Measurements from ENCODE around the gene DMRT3.
A peak's percentile ranks its signal among the peaks of the same experiment; 100 is the strongest.

DMRT3 gene

DNA sequence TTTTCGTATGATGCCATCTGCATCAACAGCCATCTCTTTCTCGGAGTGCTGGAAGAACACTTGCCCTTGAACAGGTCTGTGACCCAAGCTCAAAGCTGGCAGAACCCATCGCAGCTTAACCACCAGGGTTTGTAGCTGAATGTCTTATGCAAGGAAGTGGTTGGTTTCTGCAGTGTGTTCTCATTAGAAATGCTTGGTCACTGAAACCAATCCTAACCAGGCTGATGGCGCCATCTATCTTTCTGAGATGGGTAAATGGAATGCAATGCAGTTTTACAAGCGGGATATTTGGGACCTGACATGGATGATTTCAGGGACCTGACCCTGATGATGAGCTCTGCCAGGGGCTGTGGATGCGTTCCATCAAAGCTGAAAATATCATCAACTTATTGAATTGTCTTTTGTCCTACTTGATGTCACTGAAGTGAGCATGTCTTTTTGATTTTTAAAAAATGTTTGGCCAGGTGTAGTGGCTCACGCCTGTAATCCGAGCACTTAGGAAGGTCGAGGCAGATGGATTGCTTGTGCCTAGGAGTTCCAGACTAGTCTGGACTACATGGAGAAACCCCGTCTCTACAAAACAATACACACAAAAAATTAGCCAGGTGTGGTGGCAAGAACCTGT lies 28.7 kb downstream of the DMRT3 start:
- no peak for DNase-seq

DNA sequence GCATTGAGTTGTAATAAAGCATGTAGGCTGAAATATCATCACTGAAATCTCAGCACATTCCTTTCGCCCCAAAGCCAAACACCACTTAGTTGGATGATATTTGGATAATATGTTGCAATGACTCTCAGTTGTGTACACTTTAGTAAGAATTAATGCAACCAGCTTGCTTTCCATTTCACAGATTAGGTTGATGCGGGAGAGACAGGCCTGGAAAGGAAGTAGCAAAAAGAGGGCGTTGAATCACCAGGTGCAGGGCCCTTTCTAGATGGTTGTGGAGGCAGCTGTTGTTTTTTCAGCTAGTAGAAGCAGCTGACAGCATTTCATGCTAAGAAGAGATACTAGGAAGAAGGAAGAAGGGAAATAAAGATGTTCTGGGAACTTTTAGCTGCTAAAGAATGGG lies 30.9 kb downstream of the DMRT3 start:
- no peak for DNase-seq

DNA sequence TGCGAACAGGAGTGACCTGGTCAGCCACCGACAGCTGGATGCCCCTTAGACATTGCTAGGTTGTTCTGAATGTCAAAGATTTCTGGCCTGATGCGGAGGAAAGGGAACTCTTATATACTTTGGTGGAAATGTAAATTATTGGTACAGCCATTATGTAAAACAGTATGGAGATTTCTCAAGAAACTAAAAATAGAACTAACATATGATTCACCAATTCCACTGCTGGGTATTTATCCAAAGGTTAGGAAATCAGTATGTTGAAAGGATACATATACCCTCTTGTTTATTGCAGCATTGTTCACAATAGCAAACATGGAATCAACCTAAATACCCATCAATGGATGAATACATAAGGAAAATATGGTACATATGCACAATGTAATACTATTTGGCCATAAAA lies 31.8 kb downstream of the DMRT3 start:
- DNase-seq, result no peak

DNA sequence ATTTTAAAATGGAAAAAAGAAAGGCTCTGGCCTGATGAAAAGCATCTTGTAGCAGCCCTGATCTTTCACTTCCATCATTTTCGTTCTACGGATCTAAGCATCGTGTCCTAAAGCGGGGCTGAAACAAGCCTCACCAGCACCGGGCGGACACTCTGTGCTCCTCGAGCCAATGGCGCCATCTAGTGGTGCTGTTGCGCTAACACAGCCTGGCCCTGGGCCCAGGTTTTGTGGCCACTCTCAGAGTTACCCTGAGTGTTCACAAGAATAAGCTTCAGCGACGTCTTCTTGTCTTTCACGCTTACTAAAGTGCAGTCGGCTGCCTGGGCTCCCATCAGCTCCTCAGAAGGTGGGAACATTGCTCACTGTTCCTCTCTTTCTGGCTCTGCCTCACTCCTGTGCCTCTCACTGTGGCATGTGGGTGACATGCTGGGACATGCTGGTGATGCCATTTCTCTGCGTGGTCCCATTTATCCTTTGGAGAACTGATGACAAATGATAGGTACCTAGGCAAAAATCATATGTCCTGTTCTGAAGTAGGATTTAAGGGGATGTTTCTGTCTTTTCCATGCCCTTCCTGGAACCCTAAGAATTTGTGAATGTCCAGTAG lies 32.7 kb downstream of the DMRT3 start:
- peak; percentile 40 for DNase-seq

DNA sequence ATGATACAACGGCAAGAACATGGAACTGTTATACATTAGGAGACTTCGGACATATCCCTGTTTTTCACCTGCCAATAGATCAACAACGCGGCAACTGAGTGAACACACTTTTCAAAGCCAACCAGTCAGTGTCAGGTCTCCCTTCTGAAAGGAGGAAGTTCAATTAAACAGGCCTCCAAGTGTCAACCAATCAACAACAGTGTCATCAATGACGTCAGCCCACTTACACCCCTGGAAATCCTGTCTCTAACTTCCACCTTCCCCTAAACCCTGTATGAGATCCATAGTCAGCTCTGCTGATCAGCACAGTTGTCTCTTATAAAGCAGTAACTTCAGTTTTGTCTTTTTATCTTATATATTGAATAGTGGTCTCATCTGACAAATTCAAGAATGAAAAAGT lies 36.6 kb downstream of the DMRT3 start:
- DNase-seq, result no peak

DNA sequence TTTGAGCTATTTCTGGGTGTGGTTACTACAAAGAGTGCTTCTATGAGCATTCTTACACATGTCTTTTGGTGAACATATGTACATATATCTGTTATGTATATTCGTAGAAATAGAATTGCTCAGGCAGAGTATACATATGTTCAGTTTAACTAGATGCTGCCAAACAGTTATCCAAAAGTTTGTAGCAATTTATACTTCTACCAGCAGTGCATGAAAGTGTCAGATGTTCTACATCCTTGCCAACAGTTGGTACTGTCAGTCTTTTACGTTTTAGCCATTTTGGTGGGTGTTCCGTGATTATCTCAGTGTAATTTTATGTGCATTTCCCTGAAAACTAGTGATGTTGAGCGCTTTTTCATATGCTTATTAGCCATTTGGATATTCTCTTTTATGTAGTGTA lies 37.8 kb downstream of the DMRT3 start:
- DNase-seq, result no peak

DNA sequence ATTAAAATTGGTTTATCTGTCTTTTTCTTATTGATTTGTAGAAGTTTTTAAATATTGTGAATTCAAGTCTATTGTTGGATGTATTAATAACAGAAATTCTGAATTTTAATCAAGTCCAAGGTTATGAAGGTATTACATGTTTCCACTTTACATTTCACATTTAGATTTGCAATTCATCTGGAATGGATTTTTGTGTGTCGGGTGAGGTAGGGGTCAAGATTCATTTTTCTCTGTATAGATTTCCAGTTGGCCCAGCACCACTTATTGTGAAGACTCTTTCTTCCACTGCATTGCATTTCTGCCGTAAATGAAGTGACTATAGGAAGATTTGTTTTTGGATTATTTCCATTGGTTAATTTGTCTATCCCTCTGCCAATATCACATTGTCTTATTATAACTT lies 38.2 kb downstream of the DMRT3 start:
- DNase-seq, result no peak

DNA sequence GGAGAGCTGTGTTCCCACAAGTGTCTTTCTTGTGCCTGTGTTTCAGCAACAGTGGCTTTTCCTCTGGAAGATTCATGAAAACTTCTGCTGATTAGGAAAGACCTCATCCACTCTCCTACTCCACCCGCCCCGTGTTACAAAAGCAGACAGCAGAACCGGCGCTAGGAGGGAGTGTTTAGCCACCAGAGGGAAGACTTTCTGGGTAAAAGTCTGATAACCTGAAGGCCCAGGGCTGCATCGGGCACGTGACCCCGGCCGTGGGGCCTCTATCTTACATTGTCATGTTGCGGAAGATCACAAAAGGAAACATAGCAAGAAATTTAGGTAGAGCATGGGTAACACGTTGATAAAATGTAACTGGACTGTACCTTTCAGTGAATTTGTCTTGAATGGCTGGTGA lies 41.7 kb downstream of the DMRT3 start:
- DNase-seq, result no peak

DNA sequence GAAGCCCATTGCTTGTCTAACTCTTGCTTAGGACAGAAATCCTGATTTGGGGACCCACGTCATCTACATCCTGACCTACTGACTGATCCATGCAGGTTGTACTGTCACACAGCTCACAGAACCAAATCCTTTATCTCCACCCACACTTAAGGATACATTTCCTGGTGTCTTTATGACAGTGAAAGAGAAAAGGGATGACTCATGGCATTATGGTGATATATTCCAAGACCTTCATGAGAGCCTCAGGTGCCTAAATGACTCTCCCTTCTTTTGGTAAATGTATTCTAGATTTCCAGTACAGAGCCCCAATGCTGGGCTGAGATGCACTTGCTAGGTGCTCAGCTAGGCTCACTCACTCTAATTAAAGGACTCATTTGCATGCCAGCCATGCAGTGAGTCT lies 47.7 kb downstream of the DMRT3 start:
- DNase-seq, result no peak

DNA sequence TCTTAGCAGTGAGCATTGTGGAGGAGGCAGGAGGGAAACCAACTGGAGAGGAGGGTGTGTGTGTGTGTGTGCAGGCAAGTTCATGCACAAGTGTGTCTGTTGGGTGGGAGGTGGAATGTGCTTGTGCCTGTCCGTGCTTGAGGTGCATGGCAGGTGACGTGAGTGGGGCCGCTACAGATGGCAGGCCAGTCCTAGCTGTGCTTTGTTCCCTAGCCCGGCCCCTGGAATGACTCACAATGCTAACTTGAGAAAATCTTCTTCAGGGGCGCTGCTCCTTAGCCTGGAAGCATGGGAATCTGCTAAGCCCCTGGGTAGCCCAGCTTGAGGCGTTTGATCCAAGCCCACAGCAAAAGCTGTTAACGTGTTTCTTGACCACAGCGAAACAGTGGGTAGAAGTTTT lies 48.7 kb downstream of the DMRT3 start:
- no peak for DNase-seq

DNA sequence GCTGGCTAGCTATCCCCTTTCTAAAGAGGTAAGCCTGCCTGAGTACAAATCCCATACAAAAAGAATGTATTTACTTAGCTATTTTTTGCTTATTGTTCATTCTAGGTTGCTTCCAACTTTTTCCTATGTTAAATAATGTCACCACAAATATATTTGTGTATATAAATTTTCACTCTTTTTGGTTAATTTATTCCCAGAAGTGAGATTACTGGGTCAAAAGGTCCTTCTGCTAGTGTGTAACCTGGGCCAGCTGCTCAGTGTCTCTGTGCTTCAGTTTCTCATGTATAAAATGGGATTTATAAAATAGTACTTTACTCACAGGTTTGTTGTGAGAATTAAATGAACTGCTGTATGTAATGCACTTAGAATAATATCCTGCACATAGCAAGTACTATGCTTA lies 49.8 kb downstream of the DMRT3 start:
- no peak for DNase-seq

DNA sequence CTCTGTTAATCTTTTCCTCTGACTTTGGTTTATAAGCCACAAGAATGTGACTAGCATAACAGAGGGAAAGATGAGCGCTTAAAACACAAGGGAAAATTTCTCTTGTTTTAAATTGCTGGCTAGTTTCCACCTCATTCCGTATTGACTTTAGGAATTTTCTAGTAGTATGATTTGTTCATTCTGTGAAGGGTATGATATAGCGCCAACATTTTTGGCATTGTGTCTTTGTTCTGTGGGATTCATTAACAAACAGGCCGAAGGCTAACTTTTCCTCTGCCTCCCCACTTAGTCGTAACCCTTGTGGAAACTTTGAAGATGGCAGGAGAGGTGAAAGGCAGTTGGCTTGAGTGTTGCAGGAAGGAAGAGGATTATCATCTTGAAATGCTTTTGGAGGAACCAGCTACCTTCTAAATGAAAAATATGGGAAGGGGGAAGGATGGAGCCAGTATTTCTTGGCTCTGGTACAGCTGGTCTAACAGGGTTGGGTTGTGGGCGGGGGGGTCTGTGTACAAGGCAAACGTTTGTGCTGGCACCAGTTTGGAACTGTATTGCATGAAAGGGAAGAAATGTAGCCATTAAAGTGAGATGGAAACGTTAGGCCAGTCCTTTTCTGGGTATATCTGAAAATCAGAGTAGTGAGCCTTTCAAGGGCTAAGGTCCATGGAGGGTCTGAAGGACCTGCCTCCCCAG lies 52.2 kb downstream of the DMRT3 start:
- DNase-seq, result no peak

DNA sequence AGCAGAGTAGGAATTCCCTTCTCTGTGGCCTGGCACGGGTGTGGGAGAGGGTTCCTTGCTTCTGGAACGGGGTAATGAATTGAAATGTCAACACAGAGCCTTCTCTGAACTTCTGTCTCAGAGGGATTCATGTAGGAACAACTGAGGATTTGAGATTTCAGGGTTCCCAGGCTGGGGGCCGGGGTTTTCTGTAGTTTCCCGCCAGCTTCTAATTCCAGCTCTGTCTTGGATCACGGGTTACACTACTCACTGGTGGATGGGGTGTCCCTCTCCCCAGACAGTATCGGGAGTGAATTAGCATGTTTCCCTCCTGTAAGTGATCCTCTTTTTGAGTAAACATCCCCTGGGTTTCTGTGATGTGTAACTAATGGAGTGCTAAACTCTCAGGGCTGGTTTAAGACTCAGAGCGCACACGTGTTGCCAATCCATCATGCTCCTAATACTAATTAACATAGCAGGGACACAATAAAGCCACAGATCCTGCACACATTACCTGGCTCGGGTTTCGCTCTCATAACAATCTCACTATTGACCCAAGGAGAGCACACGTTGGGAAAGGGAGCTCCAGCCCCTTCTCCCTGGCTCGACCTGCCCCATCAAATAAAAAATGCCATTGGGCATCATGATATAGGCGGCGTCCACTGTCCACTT lies 55.6 kb downstream of the DMRT3 start:
- no peak for DNase-seq

DNA sequence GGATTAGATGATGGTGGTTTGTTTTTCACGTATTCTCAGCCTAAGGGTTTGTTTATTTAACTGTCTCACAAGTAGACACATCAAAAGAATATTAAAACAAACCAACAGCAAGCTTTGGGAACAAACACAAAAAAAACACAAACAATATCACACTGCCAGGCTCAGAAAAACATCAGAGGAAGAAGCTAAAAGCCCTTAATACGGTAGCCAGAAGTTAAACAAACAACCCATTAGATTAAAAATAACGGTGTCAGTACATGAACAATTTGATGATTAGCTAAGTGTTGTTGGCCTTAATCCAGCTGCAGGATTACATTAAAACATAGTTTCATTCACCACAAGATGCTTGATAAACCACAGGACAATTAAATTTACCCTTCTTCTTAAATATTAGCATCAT lies 57.8 kb downstream of the DMRT3 start:
- DNase-seq, result no peak

DNA sequence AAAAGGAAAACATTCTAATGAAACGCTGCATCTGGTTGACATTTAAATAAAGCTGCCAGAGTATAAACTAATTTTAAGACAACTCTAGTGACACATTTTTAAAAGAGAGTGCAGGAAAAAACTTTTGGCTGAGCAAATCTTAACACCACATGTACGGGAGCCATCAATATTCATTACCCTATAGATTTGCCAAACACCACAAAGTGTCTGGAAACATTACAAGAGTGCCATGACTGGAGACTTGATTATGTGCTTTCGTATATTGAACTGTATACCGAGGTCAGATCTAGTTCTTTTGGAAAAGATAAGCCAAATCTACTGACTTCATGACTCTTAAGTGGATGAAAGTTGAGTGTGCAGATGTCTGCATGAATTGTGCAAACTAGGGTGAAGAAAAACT lies 63.1 kb downstream of the DMRT3 start:
- DNase-seq, result no peak
